Central memory CD8-positive, alpha-beta T cell (primary cell): Measurements from ENCODE around the gene PCDHB6.
"Not testable (repeated sequence)": the region's sequence is repeated elsewhere in the genome, so short reads cannot be mapped to it uniquely, and the experiment has no call there.

ENCODE experiments used
- ATAC-seq: fragments of 150-1000 bp; cut with Tn5 transposase; replicated peaks from 2 replicates; pipeline ENCODE4 v1.10.0; 2022; ENCODE audit warnings: mild to moderate bottlenecking, moderate FRiP score, moderate number of reproducible peaks; ENCODE audit not compliant: poor library complexity, severe bottlenecking; ENCODE audit errors: extremely low read depth
- DNase-seq, 2 donors: peaks; one replicate each; pipeline ENCODE4 v3.0.0; 2021; ENCODE audit warnings: low spot score in 2 of 2
- H3K27ac Mint-ChIP-seq: one replicate; pipeline ENCODE4 v1.8.0; 2022; ENCODE audit warnings: low read depth, mild to moderate bottlenecking, moderate library complexity, mixed read lengths
- H3K27me3 Mint-ChIP-seq: one replicate; pipeline ENCODE4 v1.8.0; 2022; ENCODE audit warnings: mixed read lengths
- H3K36me3 Mint-ChIP-seq: one replicate; pipeline ENCODE4 v1.8.0; 2022; ENCODE audit warnings: mild to moderate bottlenecking, moderate library complexity, mixed read lengths; ENCODE audit not compliant: insufficient read depth
- H3K4me1 Mint-ChIP-seq: one replicate; pipeline ENCODE4 v1.8.0; 2022; ENCODE audit warnings: mixed read lengths
- H3K4me3 Mint-ChIP-seq: one replicate; pipeline ENCODE4 v1.8.0; 2022; ENCODE audit warnings: mild to moderate bottlenecking, moderate library complexity, mixed read lengths
- H3K9me3 Mint-ChIP-seq: one replicate; pipeline ENCODE4 v1.8.0; 2022; ENCODE audit warnings: mixed read lengths

Gene PCDHB6

DNA sequence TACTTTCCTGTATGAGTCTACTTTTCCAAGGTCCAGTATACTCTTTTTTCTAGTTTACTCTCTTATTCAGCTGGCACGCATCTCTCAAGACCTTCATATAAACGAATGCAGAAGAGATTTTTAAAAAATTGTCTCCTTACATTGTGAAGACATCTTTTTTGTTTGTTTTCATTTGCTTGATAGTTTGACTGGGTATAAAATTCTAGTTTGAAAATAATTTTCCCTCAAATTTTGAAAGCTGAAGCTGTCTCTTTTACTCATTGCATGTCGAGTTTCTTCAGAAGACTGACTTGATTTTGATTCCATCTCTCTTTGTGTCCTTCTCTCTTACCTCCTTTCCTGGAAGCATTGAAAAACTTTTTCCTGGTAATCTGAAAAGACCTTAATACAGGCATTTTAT is 46.5 kb downstream of the PCDHB6 start:
- no peak for ATAC-seq
- Mint-ChIP-seq H3K36me3 (no peaks in the 10 kb centered on the region), H3K4me3 (no peak overlapping the region), H3K27ac (no peak overlapping the region), H3K9me3 (peaks cover 22% of the 10 kb centered on the region), H3K27me3 (peaks cover 59% of the 10 kb centered on the region), H3K4me1 (no peaks in the 10 kb centered on the region)
- DNase-seq: no peak

DNA sequence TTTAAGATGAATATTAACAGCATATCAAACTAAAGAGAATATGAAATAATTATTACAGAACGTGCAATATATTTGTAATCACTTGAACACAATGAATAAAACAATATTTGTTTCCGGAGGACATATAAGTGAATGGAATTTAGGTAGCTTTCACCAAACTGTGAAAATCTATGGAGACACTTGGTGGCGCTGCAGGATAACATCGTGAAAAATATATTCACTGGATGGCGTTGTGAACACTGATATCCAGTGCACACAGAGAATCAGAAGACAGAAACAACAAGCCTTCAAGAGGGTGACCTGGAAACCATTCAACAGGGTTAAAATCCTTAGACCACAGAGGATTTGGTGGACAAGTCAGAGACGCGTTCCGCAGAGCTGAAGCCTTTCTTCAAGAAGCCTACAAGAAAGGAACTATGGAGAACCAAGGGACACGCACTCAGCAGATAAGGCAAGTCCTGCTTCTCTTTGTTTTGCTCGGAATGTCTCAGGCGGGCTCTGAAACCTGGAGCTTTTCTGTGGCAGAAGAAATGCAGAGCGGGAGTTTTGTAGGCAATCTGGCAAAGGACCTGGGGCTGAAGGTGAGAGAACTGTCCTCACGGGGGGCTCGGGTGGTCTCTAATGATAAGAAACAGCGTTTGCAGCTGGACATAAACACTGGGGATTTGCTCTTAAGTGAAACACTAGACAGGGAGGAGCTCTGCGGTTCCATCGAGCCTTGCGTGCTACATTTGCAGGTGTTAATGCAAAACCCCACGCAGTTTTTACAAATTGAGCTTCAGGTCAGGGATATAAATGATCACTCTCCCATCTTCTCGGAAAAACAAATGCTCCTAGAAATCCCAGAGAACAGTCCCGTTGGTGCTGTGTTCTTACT is 49.7 kb downstream of the PCDHB6 start, which contains the start of gene PCDHB11:
Gene PCDHB11, plus strand, starts transcription at position 269 of the 877 bp plus-strand sequence. Its CDS starts 148 bp downstream, at position 417.
- Mint-ChIP-seq H3K9me3 (peaks cover 22% of the 10 kb centered on the region), H3K36me3 (no peaks in the 10 kb centered on the region), H3K27me3 (peaks cover 55% of the 10 kb centered on the region), H3K4me3 (no peak within 1 kb of the TSS), H3K4me1 (no peaks in the 10 kb centered on the region), H3K27ac (no peak within 1 kb of the TSS)
- no peak for DNase-seq
- ATAC-seq: no peak

DNA sequence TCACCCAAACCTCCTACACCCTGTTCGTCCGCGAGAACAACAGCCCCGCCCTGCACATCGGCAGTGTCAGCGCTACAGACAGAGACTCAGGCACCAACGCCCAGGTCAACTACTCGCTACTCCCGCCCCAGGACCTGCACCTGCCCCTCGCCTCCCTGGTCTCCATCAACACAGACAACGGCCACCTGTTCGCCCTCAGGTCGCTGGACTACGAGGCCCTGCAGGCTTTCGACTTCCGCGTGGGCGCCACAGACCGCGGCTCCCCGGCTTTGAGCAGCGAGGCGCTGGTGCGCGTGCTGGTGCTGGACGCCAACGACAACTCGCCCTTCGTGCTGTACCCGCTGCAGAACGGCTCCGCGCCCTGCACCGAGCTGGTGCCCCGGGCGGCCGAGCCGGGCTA is 51.3 kb downstream of the PCDHB6 start:
- peaks cover 22% of the 10 kb centered on the region for H3K9me3 Mint-ChIP-seq
- not testable (repeated sequence) for H3K27ac Mint-ChIP-seq, H3K4me1 Mint-ChIP-seq, H3K36me3 Mint-ChIP-seq, ATAC-seq, H3K4me3 Mint-ChIP-seq, DNase-seq
- H3K27me3 Mint-ChIP-seq: peaks cover 71% of the 10 kb centered on the region

DNA sequence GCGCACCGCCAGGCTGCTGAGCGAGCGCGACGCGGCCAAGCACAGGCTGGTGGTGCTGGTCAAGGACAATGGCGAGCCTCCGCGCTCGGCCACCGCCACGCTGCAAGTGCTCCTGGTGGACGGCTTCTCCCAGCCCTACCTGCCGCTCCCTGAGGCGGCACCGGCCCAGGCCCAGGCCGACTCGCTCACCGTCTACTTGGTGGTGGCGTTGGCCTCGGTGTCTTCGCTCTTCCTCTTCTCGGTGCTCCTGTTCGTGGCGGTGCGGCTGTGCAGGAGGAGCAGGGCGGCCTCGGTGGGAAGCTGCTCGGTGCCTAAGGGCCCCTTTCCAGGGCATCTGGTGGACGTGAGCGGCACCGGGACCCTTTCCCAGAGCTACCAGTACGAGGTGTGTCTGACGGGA is 51.8 kb downstream of the PCDHB6 start:
- DNase-seq, H3K4me1 Mint-ChIP-seq, H3K4me3 Mint-ChIP-seq, H3K27ac Mint-ChIP-seq, ATAC-seq, H3K36me3 Mint-ChIP-seq: not testable (repeated sequence)
- Mint-ChIP-seq H3K27me3 (peaks cover 71% of the 10 kb centered on the region), H3K9me3 (peaks cover 17% of the 10 kb centered on the region)
